Measurements from ENCODE around the gene ATAD1.

- TF ChIP-seq CTCF (conservative IDR thresholded peaks at IDR 0.05; ENCODE audit: low read depth, low read length) (no peak), EZH2 (IDR thresholded peaks at IDR 0.05; ENCODE audit: low read length, unreplicated experiment) (no peak)
These were observed 27.6 kb upstream of the ATAD1 start for GRCh38 chr10:87845624-87845998.

All from PC-3 (cell line).